ENCODE measurements around the gene MAP3K12. TPM values are rescaled to one million over a fixed set of nuclear protein-coding genes. Genes with fewer than 3 reads are reported as not detected.
A peak's percentile ranks its signal among the peaks of the same experiment; 100 is the strongest.

The MAP3K12 gene
- total and polyA plus RNA-seq, 11 donors, result 3.3 to 12.6 (median 4.4) TPM

DNA sequence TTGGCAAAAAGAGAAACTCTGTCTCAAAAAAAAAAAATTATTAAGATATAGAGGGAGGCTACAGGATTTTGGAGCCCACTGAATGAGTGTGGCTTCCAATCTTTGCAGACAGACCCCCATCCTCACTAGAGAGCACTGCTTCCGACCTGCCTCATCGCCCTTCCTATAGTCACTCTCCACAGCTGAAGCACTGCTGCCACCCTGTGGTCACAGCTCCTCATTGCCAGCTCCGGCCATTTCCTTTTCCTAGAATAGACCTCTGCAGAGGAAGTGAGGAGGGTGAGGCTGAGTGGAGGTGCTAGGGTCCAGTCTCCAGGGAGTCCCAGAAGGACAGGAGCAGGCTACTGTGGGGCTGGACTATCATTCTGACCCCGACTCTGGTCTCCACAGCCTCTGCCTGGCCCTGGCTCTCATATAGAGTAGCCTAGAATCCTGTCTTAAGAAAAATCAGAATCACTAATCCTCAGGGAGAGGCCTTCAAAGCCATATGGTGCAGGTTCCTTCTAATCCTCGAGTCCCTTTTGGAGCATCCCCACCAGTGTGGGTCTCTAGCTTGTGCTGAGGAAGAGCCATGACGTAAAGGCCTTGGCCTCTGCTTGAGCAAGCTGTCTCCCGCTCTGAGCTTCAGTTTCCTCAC lies 9.4 kb upstream of the MAP3K12 start:
- no peaks in the 10 kb centered on the region for H3K27me3 ChIP-seq
- peak; percentile 75 to 90 (median 86) for ATAC-seq
- intact Hi-C loops (cut with DNase I), result loop anchor here (1.0 to 10.0 kb wide), 11 partner anchors 56 to 294 kb away; partner anchors contain the start of genes AAAS (in 6 of the 10), AMHR2 (in 2 of the 10) and PCBP2 (in 1 of the 10)
- H3K4me3 ChIP-seq, result no peak overlapping the region
- DNase-seq, result peak; percentile 83 to 88 (median 86)
- TF ChIP-seq POLR2A (IDR thresholded peaks at IDR 0.05), result peak in 1 of 2 donors; percentile 13
- TF ChIP-seq, protein P1, sequence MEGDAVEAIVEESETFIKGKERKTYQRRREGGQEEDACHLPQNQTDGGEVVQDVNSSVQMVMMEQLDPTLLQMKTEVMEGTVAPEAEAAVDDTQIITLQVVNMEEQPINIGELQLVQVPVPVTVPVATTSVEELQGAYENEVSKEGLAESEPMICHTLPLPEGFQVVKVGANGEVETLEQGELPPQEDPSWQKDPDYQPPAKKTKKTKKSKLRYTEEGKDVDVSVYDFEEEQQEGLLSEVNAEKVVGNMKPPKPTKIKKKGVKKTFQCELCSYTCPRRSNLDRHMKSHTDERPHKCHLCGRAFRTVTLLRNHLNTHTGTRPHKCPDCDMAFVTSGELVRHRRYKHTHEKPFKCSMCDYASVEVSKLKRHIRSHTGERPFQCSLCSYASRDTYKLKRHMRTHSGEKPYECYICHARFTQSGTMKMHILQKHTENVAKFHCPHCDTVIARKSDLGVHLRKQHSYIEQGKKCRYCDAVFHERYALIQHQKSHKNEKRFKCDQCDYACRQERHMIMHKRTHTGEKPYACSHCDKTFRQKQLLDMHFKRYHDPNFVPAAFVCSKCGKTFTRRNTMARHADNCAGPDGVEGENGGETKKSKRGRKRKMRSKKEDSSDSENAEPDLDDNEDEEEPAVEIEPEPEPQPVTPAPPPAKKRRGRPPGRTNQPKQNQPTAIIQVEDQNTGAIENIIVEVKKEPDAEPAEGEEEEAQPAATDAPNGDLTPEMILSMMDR (IDR thresholded peaks at IDR 0.05), result peak; percentile 81 to 95 (median 90)
- peaks cover 0 to 17% (median 9%) of the 10 kb centered on the region in 12 donors for H3K4me1 ChIP-seq
- peak overlapping the region in 10 of 12 donors; percentile 9 to 74 (median 50) for H3K27ac ChIP-seq
- H3K36me3 ChIP-seq, result peaks cover 0 to 78% (median 59%) of the 10 kb centered on the region in 9 donors
- no peaks in the 10 kb centered on the region for H3K9me3 ChIP-seq
- 25 to 31% (median 28%) methylated on average over 7 of the region's 7 CpGs for WGBS, 4 donors

DNA sequence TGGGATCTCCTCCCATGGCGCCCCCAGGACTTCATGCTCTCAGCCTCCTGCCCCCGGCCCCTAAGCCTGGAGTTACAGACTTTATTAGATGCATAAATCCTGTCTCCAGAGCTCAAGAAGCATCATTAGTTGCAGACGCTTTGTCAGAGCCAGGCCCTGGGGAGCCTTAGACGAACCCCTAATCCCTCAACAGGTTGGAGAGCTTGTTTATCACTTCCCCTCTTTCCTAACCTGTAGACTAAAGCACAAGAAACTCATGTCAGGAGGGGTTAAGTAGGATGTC lies 8.3 kb upstream of the MAP3K12 start:
- Histone ChIP-seq H3K4me3 (no peak overlapping the region), H3K4me1 (peaks cover 0 to 28% (median 16%) of the 10 kb centered on the region in 12 donors), H3K27ac (no peak overlapping the region), H3K36me3 (peaks cover 0 to 66% (median 49%) of the 10 kb centered on the region in 9 donors), H3K27me3 (no peaks in the 10 kb centered on the region), H3K9me3 (no peaks in the 10 kb centered on the region)
- TF ChIP-seq, protein P1 (IDR thresholded peaks at IDR 0.05), result no peak
- 79 to 90% (median 84%) methylated on average over 4 of the region's 4 CpGs for WGBS, 4 donors
- intact Hi-C loops (cut with DNase I), result loop anchor here in 9 of 10 donors (2.0 to 10.0 kb wide), 7 partner anchors 80 to 293 kb away; partner anchors contain the start of genes AAAS (in 6 of the 9) and AMHR2 (in 1 of the 9)
- ATAC-seq, result no peak
- DNase-seq, result no peak

DNA sequence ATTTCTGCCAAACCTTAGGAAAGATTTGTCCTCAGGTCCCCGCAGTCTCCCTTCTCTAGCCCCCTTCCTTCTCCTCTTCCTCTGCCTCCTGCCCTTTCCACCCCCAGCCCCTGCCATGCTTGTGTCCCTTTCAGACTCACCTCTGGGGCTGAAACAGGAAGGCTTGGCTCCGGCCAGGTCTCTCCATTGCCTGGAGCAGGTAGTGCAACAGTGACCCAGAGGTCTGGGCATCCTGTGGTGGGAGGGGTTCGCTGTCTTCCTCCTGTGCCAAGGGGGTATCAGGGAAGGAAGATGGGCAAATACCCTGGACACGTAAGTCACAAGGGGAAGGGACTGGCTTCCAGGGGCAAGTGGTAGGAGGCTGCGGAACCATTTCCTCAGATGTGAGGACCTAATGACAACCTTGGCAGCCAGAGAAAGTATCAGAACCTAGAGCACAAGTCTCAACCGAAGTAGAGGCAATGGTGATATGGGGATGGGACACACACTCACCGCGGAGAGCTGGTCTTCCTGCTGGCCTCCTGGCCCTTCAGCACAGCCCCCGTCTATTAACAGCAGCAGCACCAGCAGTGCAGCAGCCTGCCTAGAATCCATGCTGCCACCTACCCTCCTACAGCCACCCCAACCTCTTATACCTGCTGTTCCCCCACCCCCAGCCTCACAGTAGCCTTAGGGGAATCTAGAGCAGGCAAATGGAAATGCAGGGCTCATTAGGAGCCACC lies 7.8 kb upstream of the MAP3K12 start, which contains the start of gene NPFF:
Gene NPFF, minus strand, starts transcription at position 604 of the 722 bp plus-strand sequence. Its CDS starts 10 bp downstream, at position 594.
- intact Hi-C loops (cut with DNase I), result loop anchor here in 9 of 10 donors (2.0 to 10.0 kb wide), 7 partner anchors 80 to 292 kb away; partner anchors contain the start of genes AAAS (in 6 of the 9) and AMHR2 (in 1 of the 9)
- Histone ChIP-seq H3K36me3 (peaks cover 0 to 61% (median 44%) of the 10 kb centered on the region in 9 donors), H3K27ac (peak within 1 kb of the TSS in 5 of 12 donors; percentile 34 to 74 (median 51)), H3K27me3 (no peaks in the 10 kb centered on the region), H3K4me1 (peaks cover 0 to 33% (median 21%) of the 10 kb centered on the region in 12 donors), H3K4me3 (no peak within 1 kb of the TSS), H3K9me3 (no peaks in the 10 kb centered on the region)
- ATAC-seq, result no peak
- TF ChIP-seq, protein P1 (IDR thresholded peaks at IDR 0.05), result no peak
- TF ChIP-seq POLR2A (IDR thresholded peaks at IDR 0.05), result no peak
- no peak for DNase-seq
- 82 to 88% (median 84%) methylated on average over 8 to 9 of the region's 9 CpGs for WGBS, 4 donors

DNA sequence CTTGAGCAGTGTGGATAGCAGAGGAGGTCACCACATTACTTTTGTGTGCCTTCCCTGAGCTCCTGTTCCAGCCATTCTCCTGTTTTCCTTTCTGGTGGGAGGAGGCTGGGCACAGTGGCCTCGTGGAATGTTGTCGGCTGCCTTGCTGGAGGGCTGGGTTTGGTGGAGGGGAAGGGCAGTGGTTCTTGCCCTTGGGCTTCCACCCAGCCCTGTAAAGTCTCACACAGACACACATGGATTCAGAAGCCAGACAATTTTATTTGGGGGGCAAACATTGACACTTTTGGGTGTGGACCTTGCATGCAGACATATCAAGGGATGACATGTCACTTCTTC lies 7.2 kb upstream of the MAP3K12 start:
- no peak for TF ChIP-seq POLR2A (IDR thresholded peaks at IDR 0.05)
- TF ChIP-seq, protein P1 (IDR thresholded peaks at IDR 0.05), result no peak
- Histone ChIP-seq H3K9me3 (no peaks in the 10 kb centered on the region), H3K27ac (no peak overlapping the region), H3K27me3 (no peaks in the 10 kb centered on the region), H3K4me1 (peaks cover 5 to 40% (median 27%) of the 10 kb centered on the region in 12 donors), H3K36me3 (peaks cover 0 to 55% (median 38%) of the 10 kb centered on the region in 9 donors), H3K4me3 (no peak overlapping the region)
- ATAC-seq (no peak), DNase-seq (no peak)
- 20 to 46% (median 29%) methylated on average over 2 of the region's 2 CpGs for WGBS, 4 donors
- intact Hi-C loops (cut with DNase I), result loop anchor here in 9 of 10 donors (2.0 to 10.0 kb wide), 7 partner anchors 79 to 292 kb away; partner anchors contain the start of genes AAAS (in 6 of the 9) and AMHR2 (in 1 of the 9)

Data from heart left ventricle (tissue), 16 donors.